ENCODE data around the gene LIPG.

Gene LIPG

DNA sequence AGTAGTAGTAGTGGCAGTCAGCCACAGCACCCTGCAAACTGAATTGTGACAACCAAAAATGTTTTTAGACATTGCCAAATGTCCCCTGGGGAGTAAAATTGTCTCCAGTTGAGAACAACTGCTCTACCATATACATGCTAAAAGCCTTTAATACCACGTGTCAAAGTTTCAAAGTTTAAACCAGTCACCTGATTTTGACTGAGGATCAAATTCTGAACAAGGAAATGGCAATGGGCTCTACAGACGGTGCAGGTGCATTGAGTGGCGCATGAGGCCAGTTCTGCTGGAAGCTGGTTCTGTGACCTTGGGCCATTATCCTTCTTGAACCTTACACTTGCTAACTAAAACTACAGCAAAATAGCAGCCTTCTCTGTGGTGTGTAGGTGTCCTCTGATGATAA, 85.0 kb downstream of the LIPG start:
- DNase-seq (ENCODE audit: low read depth) = no peak
- TF ChIP-seq, protein P1, sequence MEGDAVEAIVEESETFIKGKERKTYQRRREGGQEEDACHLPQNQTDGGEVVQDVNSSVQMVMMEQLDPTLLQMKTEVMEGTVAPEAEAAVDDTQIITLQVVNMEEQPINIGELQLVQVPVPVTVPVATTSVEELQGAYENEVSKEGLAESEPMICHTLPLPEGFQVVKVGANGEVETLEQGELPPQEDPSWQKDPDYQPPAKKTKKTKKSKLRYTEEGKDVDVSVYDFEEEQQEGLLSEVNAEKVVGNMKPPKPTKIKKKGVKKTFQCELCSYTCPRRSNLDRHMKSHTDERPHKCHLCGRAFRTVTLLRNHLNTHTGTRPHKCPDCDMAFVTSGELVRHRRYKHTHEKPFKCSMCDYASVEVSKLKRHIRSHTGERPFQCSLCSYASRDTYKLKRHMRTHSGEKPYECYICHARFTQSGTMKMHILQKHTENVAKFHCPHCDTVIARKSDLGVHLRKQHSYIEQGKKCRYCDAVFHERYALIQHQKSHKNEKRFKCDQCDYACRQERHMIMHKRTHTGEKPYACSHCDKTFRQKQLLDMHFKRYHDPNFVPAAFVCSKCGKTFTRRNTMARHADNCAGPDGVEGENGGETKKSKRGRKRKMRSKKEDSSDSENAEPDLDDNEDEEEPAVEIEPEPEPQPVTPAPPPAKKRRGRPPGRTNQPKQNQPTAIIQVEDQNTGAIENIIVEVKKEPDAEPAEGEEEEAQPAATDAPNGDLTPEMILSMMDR (IDR thresholded peaks at IDR 0.05; ENCODE audit: low read length, missing control alignments) = no peak
- no peak overlapping the region for H3K4me3 ChIP-seq (replicated peaks; ENCODE audit: low read depth, low read length)

DNA sequence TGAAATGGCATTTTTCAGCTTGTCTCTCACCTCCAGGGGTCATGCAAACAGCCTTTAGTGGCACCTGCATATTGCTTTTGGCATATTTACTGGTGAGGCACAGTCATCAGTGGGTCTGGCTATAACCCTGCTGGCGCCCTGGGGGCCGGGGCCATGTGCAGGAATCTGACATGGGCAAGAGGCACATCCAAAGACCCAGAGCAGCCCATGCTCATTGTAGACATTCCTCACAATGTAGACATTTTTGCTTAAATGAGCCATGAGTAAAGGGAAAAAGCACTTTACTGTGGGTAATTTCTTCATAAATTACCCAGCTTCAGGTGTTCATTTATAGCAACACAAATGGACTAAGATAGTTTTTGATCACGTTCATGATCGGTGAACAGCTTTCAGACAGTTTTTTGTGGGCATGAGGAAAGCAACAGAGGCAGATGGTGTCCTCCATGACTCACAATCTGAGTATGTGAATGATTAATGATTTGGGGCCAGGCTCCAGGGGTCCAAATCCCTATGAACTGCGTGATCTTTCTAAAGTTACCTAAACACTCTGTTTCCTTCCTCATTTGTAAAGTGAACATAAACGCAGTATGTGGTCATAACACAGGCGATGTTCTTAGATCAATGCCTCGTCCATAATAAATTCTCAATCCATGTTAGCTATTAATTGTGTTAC, 85.8 kb downstream of the LIPG start:
- no peak for DNase-seq (ENCODE audit: low read depth)
- H3K4me3 ChIP-seq (replicated peaks; ENCODE audit: low read depth, low read length) = no peak overlapping the region
- TF ChIP-seq, protein P1 (IDR thresholded peaks at IDR 0.05; ENCODE audit: low read length, missing control alignments) = no peak

DNA sequence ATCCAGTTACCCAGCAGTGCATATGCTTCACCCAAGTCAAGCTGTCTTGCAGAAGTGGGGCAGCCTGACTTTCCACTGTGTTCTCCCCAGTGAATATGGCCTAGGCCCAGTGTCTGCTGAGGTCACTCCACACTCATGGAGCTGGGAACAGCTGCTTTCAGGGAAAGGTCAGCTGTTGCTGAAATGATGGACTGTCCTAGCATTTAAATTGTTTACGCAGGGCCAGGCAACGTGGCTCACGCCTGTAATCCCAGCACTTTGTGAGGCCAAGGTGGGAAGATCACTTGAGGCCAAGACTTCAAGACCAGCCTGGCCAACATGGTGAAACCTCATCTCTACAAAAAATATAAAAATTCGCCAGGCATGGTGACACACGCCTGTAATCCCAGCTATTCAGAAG, 86.5 kb downstream of the LIPG start:
- H3K4me3 ChIP-seq (replicated peaks; ENCODE audit: low read depth, low read length) = no peak overlapping the region
- TF ChIP-seq, protein P1 (IDR thresholded peaks at IDR 0.05; ENCODE audit: low read length, missing control alignments) = no peak
- no peak for DNase-seq (ENCODE audit: low read depth)
